Uterus (tissue), 4 donors: ENCODE data around the gene LRP1B. TPM values are rescaled to one million over a fixed set of nuclear protein-coding genes. Genes with fewer than 3 reads are reported as not detected.

Experiments used
- DNase-seq, 2 donors: peaks; one replicate each; pipeline ENCODE4 v3.0.0-alpha.2; 2019 to 2020
- H3K27ac ChIP-seq, 2 donors: fragments of 200-600 bp; sonication (generic); 1 replicate in 1 of 2; 2 replicates in 1 of 2; pipeline ENCODE4 v1.5.1; 2016 to 2018
- H3K27me3 ChIP-seq, 2 donors: fragments of 200-600 bp; sonication (generic); one replicate each; pipeline ENCODE4 v1.5.1; 2018 to 2019; ENCODE audit warnings: control low read depth in 1 of 2
- H3K36me3 ChIP-seq, 2 donors: fragments of 200-600 bp; sonication (generic); one replicate each; pipeline ENCODE4 v1.5.1; 2019; ENCODE audit warnings: control low read depth in 1 of 2
- H3K4me1 ChIP-seq, 2 donors: fragments of 200-600 bp; sonication (generic); one replicate each; pipeline ENCODE4 v1.5.1; 2018 to 2019; ENCODE audit warnings: control low read depth in 1 of 2
- H3K4me3 ChIP-seq, 2 donors: fragments of 200-600 bp; sonication (generic); 1 replicate in 1 of 2; 2 replicates in 1 of 2; pipeline ENCODE4 v1.5.1; 2018 to 2019; ENCODE audit warnings: mild to moderate bottlenecking in 1 of 2
- H3K9me3 ChIP-seq, 2 donors: fragments of 200-600 bp; sonication (generic); one replicate each; pipeline ENCODE4 v1.5.1; 2019; ENCODE audit warnings: control low read depth in 1 of 2
- CTCF ChIP-seq, 4 experiments: fragments of 200-600 bp in 2 of 4; fragments of 450-650 bp in 2 of 4; sonication (generic) in 2 of 4; IDR thresholded peaks; one replicate each; pipeline ENCODE4 v1.5.1; 2016 to 2019; ENCODE audit warnings: antibody characterized with exemption in 4 of 4, mild to moderate bottlenecking in 2 of 4, moderate library complexity in 1 of 4
- POLR2A ChIP-seq, 2 donors: fragments of 450-650 bp; IDR thresholded peaks; one replicate each; pipeline ENCODE4 v1.6.1; 2016; ENCODE audit warnings: antibody characterized with exemption in 2 of 2, mild to moderate bottlenecking in 1 of 2, moderate library complexity in 1 of 2
- intact Hi-C: fragments of 100-400 bp; cut with DNase I; formaldehyde crosslinking; loops from one replicate; pipeline ENCODE4 v1.15.1; 2023; ENCODE audit warnings: low total_unique reads
- total RNA-seq, 4 donors: library from RNA; depleted of rRNA in 3 of 4; stranded (reverse); fragments of >200 nt in 3 of 4; gene quantifications; one replicate each; pipeline versions ENCODE4 v1.1.0 to v1.2.4, GENCODE V29; 2014 to 2023
- donor health status: DM: yes; HTN: yes; CAD: no.

The LRP1B gene
- total RNA-seq, 4 donors from 2014 or later, result 0.29 to 7.3 (median 0.79) TPM; not detected in 1

DNA sequence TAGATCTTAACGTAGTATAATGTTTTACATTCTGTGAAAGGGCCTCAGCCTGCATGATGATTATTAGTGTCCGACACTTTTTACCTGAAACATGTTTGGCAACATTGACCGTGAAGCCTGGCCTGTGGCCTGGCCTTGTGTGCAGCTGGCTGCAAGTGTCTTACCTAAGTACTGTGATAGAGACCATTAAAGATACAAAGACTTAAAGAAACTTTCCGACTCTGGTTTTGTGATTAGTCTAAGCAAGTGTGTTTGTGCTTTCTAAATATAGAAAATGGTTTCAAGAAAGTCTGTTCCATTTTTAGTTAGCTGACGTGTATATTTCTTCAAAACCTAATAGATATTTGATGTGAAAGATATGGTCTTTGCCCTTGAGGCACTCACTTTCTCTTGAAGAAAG is 601.8 kb downstream of the LRP1B start:
- no peak overlapping the region for H3K4me3 ChIP-seq
- H3K27ac ChIP-seq, result no peak overlapping the region
- H3K27me3 ChIP-seq, result no peaks in the 10 kb centered on the region
- H3K9me3 ChIP-seq, result no peaks in the 10 kb centered on the region
- H3K4me1 ChIP-seq, result no peaks in the 10 kb centered on the region
- DNase-seq, result no peak
- no peak for TF ChIP-seq CTCF (IDR thresholded peaks at IDR 0.05)
- no peak for TF ChIP-seq POLR2A (IDR thresholded peaks at IDR 0.05)
- H3K36me3 ChIP-seq, result no peaks in the 10 kb centered on the region
- intact Hi-C loops, result no loop called here

GRCh38 chr2:141526760-141527159 is 604.1 kb downstream of the LRP1B start:
- Histone ChIP-seq H3K9me3 (no peaks in the 10 kb centered on the region), H3K36me3 (no peaks in the 10 kb centered on the region), H3K27me3 (no peaks in the 10 kb centered on the region), H3K4me3 (no peak overlapping the region), H3K4me1 (no peaks in the 10 kb centered on the region), H3K27ac (no peak overlapping the region)
- intact Hi-C loops, result no loop called here
- no peak for DNase-seq
- no peak for TF ChIP-seq POLR2A (IDR thresholded peaks at IDR 0.05)
- TF ChIP-seq CTCF (IDR thresholded peaks at IDR 0.05), result no peak

GRCh38 chr2:141524777-141525176 is 606.0 kb downstream of the LRP1B start:
- H3K4me1 ChIP-seq, result no peaks in the 10 kb centered on the region
- H3K9me3 ChIP-seq, result no peaks in the 10 kb centered on the region
- no peaks in the 10 kb centered on the region for H3K36me3 ChIP-seq
- no peak for DNase-seq
- no peak overlapping the region for H3K4me3 ChIP-seq
- no peak overlapping the region for H3K27ac ChIP-seq
- intact Hi-C loops, result no loop called here
- no peak for TF ChIP-seq CTCF (IDR thresholded peaks at IDR 0.05)
- TF ChIP-seq POLR2A (IDR thresholded peaks at IDR 0.05), result no peak
- no peaks in the 10 kb centered on the region for H3K27me3 ChIP-seq

- no peak for DNase-seq
- H3K4me3 ChIP-seq, result no peak overlapping the region
- no peak for TF ChIP-seq CTCF (IDR thresholded peaks at IDR 0.05)
- no peak for TF ChIP-seq POLR2A (IDR thresholded peaks at IDR 0.05)
- H3K4me1 ChIP-seq, result no peaks in the 10 kb centered on the region
- no peaks in the 10 kb centered on the region for H3K36me3 ChIP-seq
- no peaks in the 10 kb centered on the region for H3K27me3 ChIP-seq
- intact Hi-C loops, result no loop called here
- H3K27ac ChIP-seq, result no peak overlapping the region
- no peaks in the 10 kb centered on the region for H3K9me3 ChIP-seq
These were observed 607.6 kb downstream of the LRP1B start for GRCh38 chr2:141523199-141523598.

- intact Hi-C loops, result no loop called here
- Histone ChIP-seq H3K4me3 (no peak overlapping the region), H3K9me3 (no peaks in the 10 kb centered on the region), H3K27ac (no peak overlapping the region), H3K27me3 (no peaks in the 10 kb centered on the region), H3K4me1 (no peaks in the 10 kb centered on the region), H3K36me3 (no peaks in the 10 kb centered on the region)
- no peak for DNase-seq
- TF ChIP-seq POLR2A (IDR thresholded peaks at IDR 0.05), result no peak
- TF ChIP-seq CTCF (IDR thresholded peaks at IDR 0.05), result no peak
These were observed 608.1 kb downstream of the LRP1B start for GRCh38 chr2:141522702-141523101.
